GM19025 (cell line): ENCODE results near the gene FAHD2A.
"Not testable (repeated sequence)": the region's sequence is repeated elsewhere in the genome, so short reads cannot be mapped to it uniquely, and the experiment has no call there.

ENCODE experiments used
- ATAC-seq: cut with Tn5 transposase; IDR thresholded peaks from one replicate; pipeline ENCODE4 v1.9.1; 2021; ENCODE audit warnings: mild to moderate bottlenecking, low read depth, moderate library complexity; ENCODE audit not compliant: unreplicated experiment

Gene FAHD2A

GRCh38 chr2:95389245-95390119 lies 13.0 kb upstream of the FAHD2A start:
- ATAC-seq = peak; percentile 66

DNA sequence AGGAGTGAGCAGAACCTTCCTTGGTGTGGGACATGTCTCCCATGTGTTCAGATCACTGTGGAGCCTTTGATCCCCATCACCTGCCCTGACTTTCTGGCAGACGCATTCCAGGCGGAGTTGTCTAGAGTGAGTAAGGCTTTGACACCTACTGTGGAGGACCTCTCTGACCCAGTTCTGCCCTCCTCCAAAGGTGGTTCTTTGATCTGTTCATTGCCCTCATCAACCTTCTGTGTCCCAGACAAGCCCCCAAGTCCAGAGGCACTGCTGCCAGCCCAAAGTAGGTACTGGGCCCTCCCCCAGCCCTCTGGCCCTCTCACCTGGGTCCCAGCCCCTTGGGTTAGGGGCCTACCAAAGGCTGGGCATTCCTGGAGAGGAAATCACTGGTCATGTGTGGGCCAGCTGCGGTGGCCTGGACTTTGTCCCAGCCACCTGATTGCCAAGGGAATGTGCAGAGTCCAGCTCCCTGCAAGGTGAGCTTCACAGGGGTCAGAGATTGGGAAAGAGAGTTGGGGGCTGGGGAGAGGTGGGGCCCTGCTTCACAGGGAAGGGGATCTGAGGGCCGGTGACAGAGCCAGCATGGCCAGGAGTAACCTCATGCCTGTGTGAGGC lies 12.1 kb upstream of the FAHD2A start:
- ATAC-seq = no peak

DNA sequence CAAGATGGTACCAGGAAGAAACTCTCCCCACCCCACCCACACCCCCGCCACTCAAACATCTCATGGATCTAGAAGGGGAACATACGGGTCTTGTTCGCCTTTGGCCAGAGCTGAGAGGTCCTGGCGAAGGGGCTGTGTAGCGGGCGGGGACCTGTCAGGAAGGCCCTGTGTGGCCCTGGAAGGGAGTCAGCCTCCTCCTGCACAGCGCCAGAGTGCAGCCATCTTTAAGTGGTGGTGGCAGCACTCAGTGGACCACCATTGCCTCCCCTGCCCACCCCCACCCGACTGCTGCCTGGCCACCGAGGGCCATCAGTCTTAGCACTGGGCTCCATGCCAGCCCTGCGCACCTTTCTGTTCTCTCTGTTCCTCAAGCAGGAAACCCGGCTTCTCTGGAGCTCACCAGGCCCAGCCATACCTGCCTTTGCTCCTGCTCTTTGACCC lies 11.6 kb upstream of the FAHD2A start:
- ATAC-seq = no peak

DNA sequence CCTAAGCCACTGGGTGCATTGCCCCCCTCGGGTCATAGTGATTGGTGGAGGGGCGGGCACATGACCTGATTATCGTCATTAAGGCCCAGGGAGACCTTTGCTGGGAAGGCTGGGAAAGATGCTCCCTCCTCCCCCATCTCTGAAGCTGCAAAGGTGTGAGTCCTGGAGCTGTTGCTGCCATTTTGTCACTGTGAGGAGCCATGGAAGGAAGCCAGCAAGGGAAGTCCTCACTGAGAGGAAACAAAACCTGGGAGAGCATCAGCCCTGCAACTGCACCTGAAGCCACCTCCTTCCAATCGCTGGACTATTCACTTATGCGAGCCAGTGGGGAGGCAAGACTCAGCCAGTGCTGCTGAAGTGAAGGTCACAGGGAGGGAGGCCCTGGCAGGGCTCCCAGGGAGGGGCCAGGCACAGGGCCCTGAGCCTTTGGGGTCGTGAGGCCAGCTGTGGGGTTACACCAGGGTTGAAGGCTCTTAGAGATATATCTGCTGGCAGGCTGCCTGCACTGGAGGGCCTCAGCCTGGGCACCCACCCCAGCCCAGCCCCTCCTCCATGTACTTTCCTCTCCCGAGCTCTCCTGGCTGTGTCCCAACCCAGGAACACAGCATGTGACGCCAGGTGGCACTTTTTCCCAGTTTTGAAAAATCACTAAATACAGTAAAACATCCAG lies 10.7 kb upstream of the FAHD2A start:
- no peak for ATAC-seq

GRCh38 chr2:95392320-95392719 lies 10.2 kb upstream of the FAHD2A start:
- ATAC-seq = no peak

- no peak for ATAC-seq
Observed at GRCh38 chr2:95392730-95393455, 9.6 kb upstream of the FAHD2A start.

- no peak for ATAC-seq
Observed at GRCh38 chr2:95393901-95394300, 8.6 kb upstream of the FAHD2A start.

DNA sequence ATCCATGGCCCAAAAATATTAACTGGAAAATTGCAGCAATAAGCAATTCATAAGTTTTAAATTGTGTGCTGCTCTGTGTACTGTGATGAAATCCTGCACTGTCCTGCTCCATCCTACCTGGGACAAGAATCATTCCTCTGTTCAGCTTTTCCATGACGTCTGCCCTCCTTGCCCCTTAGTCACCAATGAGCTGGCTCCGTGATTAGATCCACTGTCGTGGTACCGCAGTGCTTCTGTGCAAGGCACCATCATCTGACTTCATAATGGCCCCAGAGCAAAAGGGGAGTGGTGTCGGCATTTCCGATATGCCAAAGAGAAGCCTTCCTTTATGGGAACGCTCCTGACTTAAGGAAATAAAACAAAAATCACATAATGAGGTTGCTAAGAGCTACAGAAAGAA lies 3.4 kb upstream of the FAHD2A start:
- ATAC-seq = no peak

DNA sequence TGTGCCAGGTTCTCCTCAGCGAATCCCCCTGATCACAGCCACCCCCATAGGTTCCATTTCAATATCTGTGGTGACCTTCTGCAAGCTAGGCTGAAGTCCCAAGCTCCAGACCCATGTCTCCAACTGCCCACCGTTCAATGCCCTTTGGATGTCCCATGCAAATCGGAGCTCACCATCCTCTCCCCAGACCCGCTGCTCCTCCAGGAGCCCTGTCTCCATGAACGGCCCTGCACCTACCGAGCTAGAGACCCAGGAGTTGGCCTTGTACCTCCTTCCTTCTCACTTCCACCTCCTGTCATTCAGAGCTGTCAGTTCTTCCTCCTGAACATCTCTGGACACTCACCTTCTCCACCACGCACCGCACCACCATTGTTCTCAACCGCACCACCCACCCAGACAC lies 1.0 kb upstream of the FAHD2A start:
- ATAC-seq = no peak

DNA sequence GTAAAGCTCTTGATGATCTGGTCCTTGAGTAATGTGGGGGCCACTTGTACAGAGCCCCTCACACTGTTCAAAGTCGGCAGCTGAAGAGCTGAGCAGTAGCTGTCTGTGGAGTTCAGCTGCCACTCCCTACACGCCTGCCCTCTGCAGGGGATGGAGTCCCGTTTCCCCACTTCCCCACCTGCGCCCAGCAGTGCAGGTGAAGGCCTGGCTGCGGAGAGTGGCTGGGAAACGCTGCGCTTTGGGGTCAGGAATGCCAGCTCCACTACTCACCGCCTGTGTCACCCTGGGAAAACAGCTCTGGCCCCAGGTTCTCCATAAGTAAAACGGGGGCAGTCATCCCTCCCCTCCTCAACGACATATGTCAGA lies 521 bp upstream of the FAHD2A start:
- ATAC-seq = peak; percentile 5

DNA sequence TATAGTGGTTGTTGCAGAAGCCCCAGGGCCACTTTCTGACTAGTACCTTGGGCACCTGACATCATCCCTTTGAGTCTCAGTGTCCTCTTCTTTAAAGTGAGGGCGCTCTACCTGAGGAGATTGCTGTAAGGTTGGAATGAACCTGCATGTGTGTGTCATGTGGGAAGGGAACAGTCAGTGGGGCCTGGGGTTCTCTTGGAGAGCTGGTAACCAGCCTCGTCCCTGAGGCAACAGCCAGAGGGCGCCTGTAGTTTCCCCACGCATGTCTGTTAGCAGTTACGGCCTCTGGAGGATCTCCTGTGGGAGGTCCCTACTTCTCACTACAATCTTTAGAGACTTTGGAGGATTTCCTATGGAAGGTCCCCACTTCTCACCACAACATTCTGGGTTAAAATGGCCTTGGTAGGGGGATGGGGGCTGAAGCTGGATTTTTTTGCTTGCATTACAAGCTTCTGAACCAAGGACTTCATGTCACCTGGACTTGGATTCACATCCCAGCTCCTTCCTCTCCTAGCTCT lies 755 bp downstream of the FAHD2A start:
- peak; percentile 15 for ATAC-seq

DNA sequence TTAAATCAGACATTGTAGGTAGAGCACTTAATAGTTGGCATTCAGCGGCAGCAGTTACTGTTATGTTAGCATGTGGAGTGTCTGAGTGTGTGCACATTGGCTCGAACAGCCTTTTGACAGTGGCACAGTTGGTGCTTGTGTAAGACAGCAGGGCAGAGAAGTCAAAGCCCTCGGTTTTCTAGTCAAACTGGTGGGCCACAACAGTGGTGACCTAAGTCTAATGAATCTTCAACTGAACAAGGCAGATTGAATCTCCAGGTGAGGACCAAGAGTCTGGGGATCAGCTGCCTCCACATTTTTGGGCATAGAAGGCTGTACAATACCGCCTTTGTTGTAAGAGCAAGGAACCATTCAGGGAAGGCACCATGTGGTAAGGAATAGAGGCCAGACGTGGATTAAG lies 1.3 kb downstream of the FAHD2A start:
- not testable (repeated sequence) for ATAC-seq

DNA sequence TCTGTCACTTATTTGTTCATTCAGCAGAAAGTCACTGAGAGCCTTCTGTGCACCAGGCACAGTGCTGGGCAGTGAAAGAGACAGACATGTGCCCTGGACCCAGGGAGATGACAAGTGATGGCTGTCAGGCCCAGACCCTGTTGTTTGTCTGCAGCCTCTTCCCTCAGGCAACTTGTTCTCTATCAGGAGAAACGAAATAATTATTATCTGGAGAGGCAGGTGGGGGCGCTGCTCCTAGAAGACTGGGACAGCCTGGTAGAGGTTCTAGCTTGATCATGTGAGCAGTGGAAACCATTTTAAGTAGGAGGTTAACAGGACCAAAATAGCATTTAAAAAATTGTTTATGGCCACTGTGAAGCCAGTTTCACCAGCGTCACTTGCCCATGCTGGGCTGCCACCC lies 2.2 kb downstream of the FAHD2A start:
- not testable (repeated sequence) for ATAC-seq

DNA sequence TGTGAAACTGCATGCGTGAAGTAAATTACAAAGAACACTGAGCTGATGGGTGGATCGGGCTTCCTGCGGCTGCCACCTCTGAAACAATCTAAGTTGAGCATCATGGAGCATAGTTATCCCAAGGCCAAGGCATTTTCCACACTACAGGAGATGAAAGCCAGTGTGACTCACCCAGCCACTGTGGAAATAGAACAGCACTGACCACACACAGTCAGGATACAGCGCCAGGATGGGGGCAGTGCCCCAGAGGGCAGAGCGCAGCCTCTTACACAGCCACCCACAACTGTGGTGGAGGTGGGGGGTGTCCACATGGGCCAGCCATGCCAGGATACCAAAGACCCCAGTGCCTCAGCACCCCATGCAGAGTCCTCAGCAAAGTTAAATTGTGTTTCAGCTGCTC lies 8.7 kb downstream of the FAHD2A start:
- not testable (repeated sequence) for ATAC-seq

DNA sequence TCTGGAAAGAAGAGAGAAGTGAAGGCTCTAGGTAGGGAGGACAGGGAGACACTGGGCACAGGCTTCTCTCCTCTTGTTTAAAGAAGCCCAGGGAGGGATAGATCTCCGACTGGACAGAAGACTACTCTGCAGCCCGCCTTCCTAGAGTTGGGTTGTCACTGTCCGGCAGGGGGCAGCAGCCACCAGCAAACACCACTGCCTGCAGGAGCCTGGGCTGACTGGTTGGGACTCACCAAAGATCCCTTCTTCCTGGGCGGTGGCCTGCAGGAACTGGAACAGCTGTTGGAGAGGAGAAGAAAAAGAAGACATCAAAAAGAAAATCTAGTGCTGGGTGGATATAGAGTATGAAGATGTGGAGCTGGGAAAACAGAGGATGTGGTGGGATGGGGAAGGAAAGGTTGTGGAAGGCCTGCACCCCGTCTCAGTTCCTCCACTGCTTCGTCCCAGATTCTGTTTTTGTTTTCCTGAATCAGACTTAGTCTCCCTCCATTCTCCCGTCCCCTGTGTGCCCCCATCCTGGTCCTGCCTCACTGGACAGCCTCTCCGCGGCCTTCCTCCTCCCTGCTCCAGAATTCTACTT lies 11.6 kb downstream of the FAHD2A start:
- ATAC-seq = peak; percentile 84

DNA sequence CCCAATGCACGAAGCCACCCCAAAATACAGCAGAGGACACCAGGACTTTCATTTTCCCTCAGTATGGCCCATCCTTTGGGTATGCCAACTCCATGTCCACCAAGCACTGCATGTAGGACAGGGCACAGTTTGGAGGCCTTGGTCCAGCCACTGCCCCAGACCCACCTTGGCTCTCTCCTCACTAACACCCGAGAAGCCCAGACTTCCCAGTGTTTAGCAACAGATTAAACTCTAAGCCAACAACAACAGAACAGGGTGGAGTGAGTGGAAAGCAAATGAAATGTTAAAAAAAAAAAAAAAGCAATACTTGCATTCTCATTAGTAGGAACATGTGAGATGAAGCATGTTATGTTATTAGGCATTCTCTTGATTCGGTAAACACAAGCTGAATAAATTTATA lies 12.6 kb downstream of the FAHD2A start:
- ATAC-seq = not testable (repeated sequence)

DNA sequence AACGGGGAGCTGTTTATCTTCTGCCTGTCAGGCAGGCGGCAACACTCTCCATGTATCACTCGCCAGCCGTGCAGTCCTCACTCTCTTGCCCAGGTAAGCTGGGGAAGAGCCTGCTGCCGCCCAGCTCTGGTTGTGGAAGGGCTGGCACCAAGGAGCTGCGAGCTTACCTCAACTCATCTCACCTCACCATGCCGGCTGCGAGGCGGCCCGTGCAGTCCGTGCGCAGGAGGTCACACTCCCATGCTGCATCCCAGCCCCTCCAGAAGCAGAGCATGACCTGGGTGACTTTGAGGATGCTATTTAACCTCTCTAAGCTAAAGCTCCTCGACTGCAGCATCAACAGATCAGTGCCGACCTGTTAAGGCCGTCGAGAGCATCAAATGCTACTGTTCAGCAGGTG lies 13.1 kb downstream of the FAHD2A start:
- not testable (repeated sequence) for ATAC-seq

GRCh38 chr2:95427196-95427867 lies 24.8 kb downstream of the FAHD2A start:
- not testable (repeated sequence) for ATAC-seq

- ATAC-seq = not testable (repeated sequence)
Observed at GRCh38 chr2:95429748-95430467, 27.4 kb downstream of the FAHD2A start.
